GM18951 (cell line): Measurements from ENCODE around the gene MOXD1.
"Not testable (repeated sequence)": the region's sequence is repeated elsewhere in the genome, so short reads cannot be mapped to it uniquely, and the experiment has no call there.

Experiments used
- POLR2A ChIP-seq: IDR thresholded peaks from 4 replicates; pipeline ENCODE4 v1.6.1; 2011; ENCODE audit warnings: mild to moderate bottlenecking; ENCODE audit not compliant: insufficient read length, insufficient read depth; ENCODE audit errors: extremely low read depth
- in situ Hi-C: fragments of 300-500 bp; cut with MboI; formaldehyde crosslinking; loops from one replicate; pipeline ENCODE4 v1.12.0; 2022; ENCODE audit warnings: low sequenced_read_pairs, mixed read lengths, inconsistent platforms; ENCODE audit not compliant: unreplicated experiment

Gene MOXD1

DNA sequence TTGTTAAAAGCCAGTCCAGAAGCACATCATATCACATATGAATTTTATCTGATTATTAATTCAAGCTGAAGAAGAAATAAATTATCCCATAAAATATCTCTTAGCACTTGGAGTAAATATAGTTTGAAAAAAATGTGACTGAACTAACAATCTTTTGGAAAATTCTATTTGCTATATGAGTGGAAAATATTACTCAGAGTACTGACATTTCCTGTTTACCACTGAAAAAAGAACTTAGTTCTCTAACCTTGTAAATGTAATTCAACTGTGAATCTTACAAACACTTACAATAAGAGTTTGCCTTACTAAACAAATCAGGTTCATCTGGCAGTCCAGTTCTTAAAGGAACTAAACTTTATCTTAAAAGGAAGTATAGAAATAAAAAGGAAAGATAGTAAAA lies 44.2 kb downstream of the MOXD1 start:
- no peak for TF ChIP-seq POLR2A
- in situ Hi-C loops, result no loop called here

DNA sequence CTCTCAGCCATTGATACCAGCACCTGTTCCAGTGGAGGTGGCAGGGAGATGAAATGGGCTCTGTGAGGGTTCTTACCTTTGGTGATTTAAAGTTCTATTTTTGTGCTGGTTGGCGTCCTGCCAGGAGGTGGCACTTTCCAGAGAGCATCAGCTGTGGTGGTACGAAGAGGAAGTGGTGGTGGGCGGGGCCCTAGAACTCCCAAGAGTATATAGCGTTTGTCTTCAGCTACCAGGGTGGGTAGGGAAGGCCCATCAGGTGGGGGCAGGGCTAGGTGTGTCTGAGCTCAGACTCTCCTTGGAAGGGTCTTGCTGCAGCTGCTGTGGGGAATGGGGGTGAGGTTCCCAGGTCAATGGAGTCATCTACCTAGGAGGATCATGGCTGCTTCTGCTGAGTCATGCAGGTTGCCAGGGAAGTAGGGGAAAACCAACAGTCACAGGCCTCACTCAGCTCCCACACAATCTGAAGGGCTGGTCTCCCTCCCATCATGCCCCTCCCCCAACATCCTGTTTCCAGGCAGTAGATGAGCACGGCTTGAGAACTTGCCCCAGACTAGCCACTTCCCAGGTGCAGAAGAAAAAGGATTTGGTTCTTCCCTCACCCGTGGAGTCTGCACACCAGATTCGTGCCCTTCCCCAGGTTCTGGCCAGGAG lies 46.6 kb downstream of the MOXD1 start:
- in situ Hi-C loops, result no loop called here
- no peak for TF ChIP-seq POLR2A

- in situ Hi-C loops, result not testable (repeated sequence)
Observed at GRCh38 chr6:132351986-132352385, 49.3 kb downstream of the MOXD1 start.

DNA sequence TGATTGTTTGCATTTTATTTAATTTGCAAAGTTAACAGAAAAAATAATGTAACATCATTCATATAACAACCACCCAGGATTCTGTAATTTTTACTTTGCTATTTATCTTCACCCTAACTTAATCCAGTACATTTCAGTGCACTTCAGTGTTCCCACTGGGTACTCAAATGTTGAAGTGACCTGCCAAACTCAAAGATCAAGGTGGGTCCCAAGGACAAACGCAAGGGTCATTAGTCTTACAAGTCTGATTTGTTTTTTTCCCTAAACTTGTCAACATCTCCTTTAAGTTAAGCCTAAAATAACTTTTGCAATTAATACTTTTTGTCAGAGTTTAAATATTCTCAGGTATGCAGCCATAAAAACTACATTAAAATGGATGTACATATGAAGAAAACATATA lies 53.0 kb downstream of the MOXD1 start:
- TF ChIP-seq POLR2A, result no peak
- in situ Hi-C loops, result no loop called here

DNA sequence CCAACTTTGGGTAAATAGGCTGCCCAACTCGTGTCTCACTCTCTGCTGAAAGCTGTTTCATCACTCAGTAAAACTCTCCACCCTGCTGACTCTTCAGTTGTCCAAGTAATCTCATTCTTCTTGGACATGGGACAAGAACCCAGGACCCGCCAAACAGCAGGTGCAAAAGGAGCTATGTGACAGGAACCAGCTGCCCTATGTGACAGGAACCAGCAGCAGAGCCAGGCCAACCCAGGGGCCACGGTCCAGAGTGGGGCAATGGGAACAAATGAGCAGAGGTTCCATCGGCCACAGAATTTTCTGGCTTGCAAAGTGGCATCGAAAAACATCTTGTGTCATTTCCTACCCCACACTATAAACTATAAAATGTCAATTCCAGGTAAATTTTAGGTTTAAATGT lies 56.5 kb downstream of the MOXD1 start:
- no peak for TF ChIP-seq POLR2A
- in situ Hi-C loops, result no loop called here

GRCh38 chr6:132341646-132342045 lies 59.6 kb downstream of the MOXD1 start:
- in situ Hi-C loops, result no loop called here
- no peak for TF ChIP-seq POLR2A

DNA sequence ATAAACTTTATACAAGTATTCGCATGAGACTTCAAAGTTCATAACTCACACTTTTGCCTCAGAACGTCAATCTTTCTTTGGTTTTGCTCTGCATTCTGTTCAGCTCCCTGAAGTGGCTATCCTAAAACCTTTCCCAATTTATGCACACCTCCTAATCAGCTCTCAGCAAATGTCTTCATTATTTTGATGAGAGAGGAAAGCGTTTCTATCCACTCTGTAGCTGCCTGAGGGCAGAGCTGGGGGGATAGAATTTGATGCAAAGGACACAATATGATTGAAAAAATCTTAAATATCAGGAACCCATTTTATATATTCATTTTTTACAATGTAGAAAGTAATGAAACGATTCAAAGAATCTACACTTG lies 66.8 kb downstream of the MOXD1 start:
- no peak for TF ChIP-seq POLR2A
- in situ Hi-C loops, result no loop called here

- TF ChIP-seq POLR2A, result no peak
Observed at GRCh38 chr6:132333639-132334520, 67.4 kb downstream of the MOXD1 start.

DNA sequence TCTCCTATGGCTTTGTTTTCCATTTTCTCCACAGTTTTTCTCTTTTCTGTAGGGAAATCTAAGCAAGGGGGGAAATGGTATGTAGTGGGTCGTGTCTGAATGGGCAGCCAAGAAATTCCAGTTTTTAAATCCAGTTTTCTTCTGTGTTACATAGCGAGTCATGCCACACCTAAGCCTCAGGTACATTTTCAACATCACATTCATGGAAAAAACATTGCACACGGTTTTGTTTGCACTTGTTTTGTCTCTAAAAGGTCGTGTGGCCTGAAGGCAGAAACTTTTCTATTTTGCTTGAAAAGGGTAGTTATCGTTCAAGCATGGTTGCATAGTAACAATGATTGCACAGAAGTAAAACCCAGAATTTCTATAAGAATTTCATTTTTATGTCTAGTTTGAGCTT lies 70.5 kb downstream of the MOXD1 start:
- in situ Hi-C loops, result no loop called here
- TF ChIP-seq POLR2A, result no peak

More at GRCh38 chr6:132333639-132334520, 67.4 kb downstream of the MOXD1 start:
- in situ Hi-C loops, result no loop called here

- in situ Hi-C loops, result no loop called here
Observed at GRCh38 chr6:132322398-132322797, 78.9 kb downstream of the MOXD1 start.

GRCh38 chr6:132320007-132320406 lies 81.3 kb downstream of the MOXD1 start:
- in situ Hi-C loops, result no loop called here
- TF ChIP-seq POLR2A, result no peak

More at GRCh38 chr6:132322398-132322797, 78.9 kb downstream of the MOXD1 start:
- no peak for TF ChIP-seq POLR2A

DNA sequence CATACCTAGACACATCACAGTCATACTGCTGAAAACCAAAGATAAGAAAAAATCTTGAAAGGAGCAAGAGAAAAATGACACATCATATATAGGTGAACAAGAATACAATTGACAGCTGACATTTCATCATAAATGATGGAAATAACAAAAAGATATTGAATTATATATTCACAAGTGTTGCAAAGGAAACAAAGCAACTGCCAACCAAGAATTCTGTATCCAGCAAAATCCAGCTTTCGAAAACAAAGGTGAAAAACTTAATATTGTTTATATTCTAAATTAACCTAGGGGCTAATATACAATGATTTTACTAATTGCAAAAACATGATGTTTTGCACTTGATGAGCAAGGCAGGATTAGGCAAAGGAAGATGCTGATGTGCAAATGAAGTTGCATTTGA lies 84.3 kb downstream of the MOXD1 start:
- in situ Hi-C loops, result no loop called here
- TF ChIP-seq POLR2A, result no peak

- TF ChIP-seq POLR2A, result no peak
- in situ Hi-C loops, result no loop called here
Observed at GRCh38 chr6:132314432-132314831, 86.8 kb downstream of the MOXD1 start.

DNA sequence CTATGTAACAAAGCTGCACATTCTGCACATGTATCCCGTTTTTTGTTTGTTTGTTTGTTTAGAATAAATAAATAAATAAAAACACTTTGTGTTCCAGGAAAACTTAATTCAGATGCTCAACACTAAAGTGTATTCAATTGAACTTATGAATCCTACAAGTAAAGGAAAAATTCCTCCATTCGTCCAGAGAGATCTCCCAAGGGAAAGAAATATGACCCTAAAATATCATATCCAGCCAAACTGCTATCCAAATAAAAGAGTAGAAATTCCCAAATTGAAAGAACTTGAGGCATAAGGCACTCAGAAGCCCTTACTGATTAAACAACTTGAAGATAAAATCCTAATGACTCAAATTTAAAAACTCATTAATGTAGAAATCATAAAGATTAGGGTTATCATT lies 90.4 kb downstream of the MOXD1 start:
- TF ChIP-seq POLR2A, result no peak
- in situ Hi-C loops, result no loop called here

GRCh38 chr6:132310151-132310550 lies 91.1 kb downstream of the MOXD1 start:
- in situ Hi-C loops, result not testable (repeated sequence)
